Ishikawa (cell line): Measurements from ENCODE around the gene NPPA.

Experiments used
- CEBPB ChIP-seq: IDR thresholded peaks from 2 replicates; pipeline ENCODE4 v1.6.1; 2012
- CREB1 ChIP-seq: IDR thresholded peaks from 2 replicates; pipeline ENCODE4 v1.6.1; 2012; ENCODE audit warnings: low read depth
- EGR1 ChIP-seq: IDR thresholded peaks from 2 replicates; pipeline ENCODE4 v1.6.1; 2012
- EP300 ChIP-seq: IDR thresholded peaks from 2 replicates; pipeline ENCODE4 v1.6.1; 2012; ENCODE audit warnings: borderline replicate concordance
- FOXM1 ChIP-seq: IDR thresholded peaks from 2 replicates; pipeline ENCODE4 v1.6.1; 2012; ENCODE audit warnings: low read depth, borderline replicate concordance
- NFIC ChIP-seq: IDR thresholded peaks from 2 replicates; pipeline ENCODE4 v1.6.1; 2012
- RAD21 ChIP-seq: IDR thresholded peaks from 2 replicates; pipeline ENCODE4 v1.6.1; 2012; ENCODE audit warnings: low read depth
- REST ChIP-seq: IDR thresholded peaks from 2 replicates; pipeline ENCODE4 v1.6.1; 2012; ENCODE audit warnings: low read depth, mild to moderate bottlenecking
- TAF1 ChIP-seq: IDR thresholded peaks from 2 replicates; pipeline ENCODE4 v1.6.1; 2012; ENCODE audit warnings: low read depth, mild to moderate bottlenecking
- TCF12 ChIP-seq: IDR thresholded peaks from 2 replicates; pipeline ENCODE4 v1.6.1; 2012; ENCODE audit warnings: low read depth
- TEAD4 ChIP-seq: IDR thresholded peaks from 2 replicates; pipeline ENCODE4 v1.6.1; 2012
- USF1 ChIP-seq: IDR thresholded peaks from 2 replicates; pipeline ENCODE4 v1.6.1; 2012
- YY1 ChIP-seq: IDR thresholded peaks from 2 replicates; pipeline ENCODE4 v1.6.1; 2012; ENCODE audit warnings: low read depth
- ZBTB7A ChIP-seq: IDR thresholded peaks from 2 replicates; pipeline ENCODE4 v1.6.1; 2012; ENCODE audit warnings: low read depth
- TF ChIP-seq, protein P1 (sequence below): IDR thresholded peaks from 2 replicates; pipeline ENCODE4 v1.6.1; 2012

The NPPA gene

GRCh38 chr1:11839727-11840705 lies 7.6 kb downstream of the NPPA start:
- TF ChIP-seq TCF12 (no peak), USF1 (no peak), TEAD4 (no peak), RAD21 (no peak), CREB1 (no peak), NFIC (no peak), EP300 (no peak), FOXM1 (no peak), REST (no peak), EGR1 (no peak), TAF1 (no peak), CEBPB (no peak), ZBTB7A (no peak), YY1 (no peak)

DNA sequence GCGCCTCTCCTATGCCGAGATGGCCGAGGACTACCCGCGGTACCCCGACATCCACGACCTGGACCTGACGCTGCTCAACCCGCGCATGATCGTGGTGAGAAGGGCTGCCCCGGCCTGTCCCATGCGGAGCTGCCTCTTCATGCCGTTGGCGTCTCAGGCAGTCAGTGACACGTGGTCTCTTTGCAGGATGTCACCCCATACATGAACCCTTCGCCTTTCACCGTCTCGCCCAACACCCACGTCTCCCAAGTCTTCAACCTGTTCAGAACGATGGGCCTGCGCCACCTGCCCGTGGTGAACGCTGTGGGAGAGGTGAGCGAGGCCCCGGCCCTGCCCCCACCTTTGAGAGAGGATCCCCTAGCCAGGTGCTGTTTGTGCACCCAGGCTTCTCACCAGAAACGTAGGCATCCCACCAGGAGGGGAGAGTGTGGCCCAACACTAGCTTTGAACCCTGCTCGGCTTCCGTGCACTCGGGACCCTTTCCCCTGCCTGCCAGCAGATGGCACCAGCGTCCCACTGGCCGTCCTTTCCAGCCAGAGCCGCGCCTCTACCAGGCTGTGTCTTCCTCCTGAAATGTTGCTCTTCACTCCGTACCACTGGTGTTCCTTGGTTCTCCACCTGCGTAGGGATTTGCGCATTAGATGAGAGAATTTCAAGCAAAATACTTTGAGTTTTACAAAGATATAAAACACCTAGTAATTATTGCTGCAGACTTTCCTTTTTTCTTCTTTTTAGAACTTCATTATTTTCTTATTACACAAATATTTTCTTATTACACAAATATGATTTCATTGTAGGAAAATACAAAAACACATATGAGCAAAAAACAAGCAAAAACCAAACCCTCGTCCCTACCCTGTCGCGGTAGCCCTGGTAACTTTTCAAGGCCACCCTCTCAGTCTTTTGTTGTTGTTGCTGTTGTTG lies 9.0 kb downstream of the NPPA start:
- TF ChIP-seq TEAD4, result no peak
- no peak for TF ChIP-seq CREB1
- TF ChIP-seq YY1, result no peak
- no peak for TF ChIP-seq USF1
- peak; percentile 93 for TF ChIP-seq RAD21

DNA sequence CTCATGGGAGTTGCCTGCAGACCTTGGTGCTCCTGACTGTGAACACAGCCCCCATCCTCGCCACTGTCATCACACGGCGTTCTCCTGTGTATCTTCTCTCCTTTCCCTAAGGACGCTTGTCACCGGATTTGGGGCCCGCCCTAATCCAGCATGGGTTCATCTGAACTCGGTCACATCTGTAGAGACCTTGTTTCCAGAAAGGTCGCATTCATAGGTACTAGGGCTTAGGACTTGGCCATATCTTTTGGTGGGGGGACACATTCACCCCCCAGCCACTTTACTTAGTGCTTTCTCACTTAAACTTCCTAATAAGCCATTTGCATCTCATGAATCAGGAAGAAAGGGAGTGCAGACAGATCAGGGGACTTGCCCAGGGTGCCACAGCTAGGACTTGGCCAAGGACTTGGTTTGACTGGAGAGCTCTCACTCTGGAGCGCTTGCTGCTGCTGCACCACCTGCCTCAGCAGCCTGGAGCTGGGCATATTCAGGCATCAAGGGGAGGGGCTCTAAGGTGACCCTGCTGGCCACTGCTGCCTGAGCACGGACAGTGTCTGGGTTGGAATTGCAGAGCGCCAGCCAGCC lies 9.7 kb downstream of the NPPA start:
- TF ChIP-seq YY1, result no peak
- TF ChIP-seq TEAD4, result no peak
- no peak for TF ChIP-seq RAD21
- TF ChIP-seq ZBTB7A, result no peak
- TF ChIP-seq REST, result no peak
- TF ChIP-seq CREB1, result no peak
- no peak for TF ChIP-seq FOXM1
- TF ChIP-seq, protein P1, sequence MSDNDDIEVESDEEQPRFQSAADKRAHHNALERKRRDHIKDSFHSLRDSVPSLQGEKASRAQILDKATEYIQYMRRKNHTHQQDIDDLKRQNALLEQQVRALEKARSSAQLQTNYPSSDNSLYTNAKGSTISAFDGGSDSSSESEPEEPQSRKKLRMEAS, result no peak
- no peak for TF ChIP-seq TAF1
- TF ChIP-seq EGR1, result no peak
- TF ChIP-seq TCF12, result no peak
- no peak for TF ChIP-seq EP300
- TF ChIP-seq CEBPB, result no peak

GRCh38 chr1:11836955-11837766 lies 10.4 kb downstream of the NPPA start:
- TF ChIP-seq, protein P1, result no peak
- no peak for TF ChIP-seq EP300
- no peak for TF ChIP-seq TAF1
- no peak for TF ChIP-seq YY1
- TF ChIP-seq CEBPB, result no peak
- no peak for TF ChIP-seq CREB1
- no peak for TF ChIP-seq USF1
- no peak for TF ChIP-seq NFIC
- no peak for TF ChIP-seq REST
